PC-9 (cell line): ENCODE results near the gene CCNL1. TPM values are rescaled to one million over a fixed set of nuclear protein-coding genes. Genes with fewer than 3 reads are reported as not detected.

Experiments
- BruUV-seq: library from RNA; stranded (reverse); fragments of 400-500 nt; replicated peaks from 2 replicates; lab custom pipeline; 2021; lab: Mats Ljungman, UMichigan
- CTCF ChIA-PET: fragments of 300-600 bp; sonication (Branson Sonifier 250); formaldehyde crosslinking; loops from one replicate; lab custom pipeline; 2022; ENCODE audit warnings: antibody characterized with exemption; lab: Charles Lee
- POLR2A ChIA-PET: fragments of 300-600 bp; sonication (Branson Sonifier 250); formaldehyde crosslinking; loops from one replicate; lab custom pipeline; 2022; ENCODE audit warnings: antibody characterized with exemption; ENCODE audit not compliant: unreplicated experiment; lab: Charles Lee
- DNase-seq, 2 experiments: peaks; one replicate each; pipeline versions ENCODE4 v3.0.0 to v3.0.0-alpha.2; 2015 to 2022; ENCODE audit warnings: mixed read lengths in 1 of 2
- H2AFZ ChIP-seq: fragments of 200-600 bp; sonication (generic); 2 replicates; pipeline ENCODE4 v1.8.1; 2017; ENCODE audit warnings: antibody characterized with exemption
- H3F3A ChIP-seq: fragments of 200-600 bp; sonication (generic); 2 replicates; pipeline ENCODE4 v1.8.1; 2017; ENCODE audit warnings: antibody characterized with exemption, mild to moderate bottlenecking, low read depth; ENCODE audit not compliant: insufficient read depth
- H3K27ac ChIP-seq: fragments of 200-600 bp; sonication (generic); 2 replicates; pipeline ENCODE4 v1.6.1; 2016; ENCODE audit warnings: mixed run types
- H3K27me3 ChIP-seq: fragments of 200-600 bp; sonication (generic); 2 replicates; pipeline ENCODE4 v1.6.1; 2016; ENCODE audit warnings: low read depth, mixed run types; ENCODE audit not compliant: insufficient read depth
- H3K36me3 ChIP-seq: fragments of 200-600 bp; sonication (generic); 2 replicates; pipeline ENCODE4 v1.6.1; 2016; ENCODE audit warnings: low read depth, mixed run types
- H3K4me1 ChIP-seq: fragments of 200-600 bp; sonication (generic); replicated peaks from 2 replicates; pipeline ENCODE4 v1.6.1; 2016; ENCODE audit warnings: mixed run types; ENCODE audit not compliant: insufficient read depth
- H3K4me2 ChIP-seq: fragments of 200-600 bp; sonication (generic); 2 replicates; pipeline ENCODE4 v1.6.1; 2017; ENCODE audit warnings: mixed run types
- H3K4me3 ChIP-seq: fragments of 200-600 bp; sonication (generic); 2 replicates; pipeline ENCODE4 v1.6.1; 2016; ENCODE audit warnings: mixed run types
- H3K79me2 ChIP-seq: fragments of 200-600 bp; sonication (generic); 2 replicates; pipeline ENCODE4 v1.6.1; 2017; ENCODE audit warnings: low read depth, mixed run types
- H3K9me2 ChIP-seq: fragments of 200-600 bp; sonication (generic); 2 replicates; pipeline ENCODE4 v1.8.1; 2017; ENCODE audit warnings: mild to moderate bottlenecking; ENCODE audit not compliant: insufficient read depth
- H3K9me3 ChIP-seq: fragments of 200-600 bp; sonication (generic); 2 replicates; pipeline ENCODE4 v1.8.1; 2016; ENCODE audit warnings: low read depth; ENCODE audit not compliant: insufficient read depth
- H4K20me1 ChIP-seq: fragments of 200-600 bp; sonication (generic); 2 replicates; pipeline ENCODE4 v1.8.1; 2017; ENCODE audit not compliant: insufficient read depth
- CTCF ChIP-seq: fragments of 200-600 bp; sonication (generic); conservative IDR thresholded peaks from 2 replicates; pipeline ENCODE4 v1.6.1; 2017; ENCODE audit warnings: mixed run types, antibody characterized with exemption, mild to moderate bottlenecking, moderate library complexity
- EZH2 ChIP-seq: fragments of 200-600 bp; sonication (generic); IDR thresholded peaks from 2 replicates; pipeline ENCODE4 v1.8.0; 2017; ENCODE audit warnings: antibody characterized with exemption, low read depth
- intact Hi-C: fragments of 100-400 bp; cut with micrococcal nuclease; formaldehyde crosslinking; loops from one replicate; pipeline ENCODE4 v1.10.0; 2022; ENCODE audit not compliant: unreplicated experiment
- total RNA-seq: library from RNA; stranded (reverse); gene quantifications from 2 replicates; pipeline ENCODE4 v1.2.3, GENCODE V29; 2021

CCNL1 gene
- total RNA-seq, 1 experiment from 2014 or later: 91.3 TPM

- TF ChIP-seq CTCF (no peak), EZH2 (no peak)
- H3K27me3 ChIP-seq: no peaks in the 10 kb centered on the region
- CTCF ChIA-PET: no interaction called here
- peaks cover 95% of the 10 kb centered on the region for H3F3A ChIP-seq
- H3K4me2 ChIP-seq: no peak overlapping the region
- intact Hi-C loops: no loop called here
- H3K9me2 ChIP-seq: no peaks in the 10 kb centered on the region
- POLR2A ChIA-PET: interaction anchor here (0.6 kb wide), 1 partner anchor 9 kb away, joined by 8 read pairs; the partner anchor contains the start of gene CCNL1
- H3K9me3 ChIP-seq: no peaks in the 10 kb centered on the region
- peaks cover 22% of the 10 kb centered on the region for H3K4me1 ChIP-seq
- no peak overlapping the region for H3K4me3 ChIP-seq
- BruUV-seq: no TSS peak
- H3K36me3 ChIP-seq: peaks cover 93% of the 10 kb centered on the region
- H3K27ac ChIP-seq: no peak overlapping the region
- DNase-seq: no peak
- peaks cover 62% of the 10 kb centered on the region for H3K79me2 ChIP-seq
- peaks cover 92% of the 10 kb centered on the region for H4K20me1 ChIP-seq
- H2AFZ ChIP-seq: no peak overlapping the region
Observed at GRCh38 chr3:157151151-157151550, 8.8 kb downstream of the CCNL1 start.

DNA sequence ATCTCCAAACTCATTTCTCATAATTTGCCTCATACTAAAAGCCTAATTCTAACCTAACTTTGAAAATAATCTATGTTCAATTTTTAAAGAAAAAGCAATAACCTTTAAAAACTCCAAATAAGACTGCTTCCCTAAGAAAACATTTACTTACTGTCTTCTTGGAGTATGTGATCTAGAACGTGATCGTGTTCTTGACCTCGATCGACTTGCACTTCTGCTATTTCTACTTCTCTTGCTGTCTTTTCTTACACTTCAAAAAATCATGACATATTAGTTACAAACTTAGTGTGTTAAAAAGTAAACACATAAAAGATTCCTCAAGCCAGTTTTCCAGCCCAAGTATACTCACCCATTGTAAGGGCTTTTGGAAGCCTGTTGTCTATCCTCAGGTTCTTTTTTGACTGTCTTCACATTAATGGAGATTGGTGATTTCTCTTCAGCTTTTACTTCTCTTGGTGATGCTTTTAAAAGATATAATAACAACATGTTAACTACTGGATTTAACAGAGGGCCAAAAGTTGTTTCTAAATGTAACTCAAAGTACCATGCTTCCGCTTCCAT is 10.7 kb downstream of the CCNL1 start:
- H2AFZ ChIP-seq: no peak overlapping the region
- TF ChIP-seq EZH2 (no peak), CTCF (no peak)
- H3F3A ChIP-seq: peaks cover 95% of the 10 kb centered on the region
- intact Hi-C loops: no loop called here
- DNase-seq: no peak
- 0 out of 2 replicates have a peak, but pooled peaks cover 2% of the 10 kb centered on the region for H3K4me1 ChIP-seq
- CTCF ChIA-PET: interaction anchor here (0.6 kb wide), 1 partner anchor 639 kb away, joined by 5 read pairs; no protein-coding TSS in a partner anchor
- H4K20me1 ChIP-seq: peaks cover 73% of the 10 kb centered on the region
- POLR2A ChIA-PET: no interaction called here
- peaks cover 74% of the 10 kb centered on the region for H3K36me3 ChIP-seq
- no peak overlapping the region for H3K4me3 ChIP-seq
- H3K27ac ChIP-seq: no peak overlapping the region
- no peaks in the 10 kb centered on the region for H3K9me2 ChIP-seq
- no peak overlapping the region for H3K4me2 ChIP-seq
- peaks cover 42% of the 10 kb centered on the region for H3K79me2 ChIP-seq
- H3K9me3 ChIP-seq: no peaks in the 10 kb centered on the region
- BruUV-seq: no TSS peak
- no peaks in the 10 kb centered on the region for H3K27me3 ChIP-seq

DNA sequence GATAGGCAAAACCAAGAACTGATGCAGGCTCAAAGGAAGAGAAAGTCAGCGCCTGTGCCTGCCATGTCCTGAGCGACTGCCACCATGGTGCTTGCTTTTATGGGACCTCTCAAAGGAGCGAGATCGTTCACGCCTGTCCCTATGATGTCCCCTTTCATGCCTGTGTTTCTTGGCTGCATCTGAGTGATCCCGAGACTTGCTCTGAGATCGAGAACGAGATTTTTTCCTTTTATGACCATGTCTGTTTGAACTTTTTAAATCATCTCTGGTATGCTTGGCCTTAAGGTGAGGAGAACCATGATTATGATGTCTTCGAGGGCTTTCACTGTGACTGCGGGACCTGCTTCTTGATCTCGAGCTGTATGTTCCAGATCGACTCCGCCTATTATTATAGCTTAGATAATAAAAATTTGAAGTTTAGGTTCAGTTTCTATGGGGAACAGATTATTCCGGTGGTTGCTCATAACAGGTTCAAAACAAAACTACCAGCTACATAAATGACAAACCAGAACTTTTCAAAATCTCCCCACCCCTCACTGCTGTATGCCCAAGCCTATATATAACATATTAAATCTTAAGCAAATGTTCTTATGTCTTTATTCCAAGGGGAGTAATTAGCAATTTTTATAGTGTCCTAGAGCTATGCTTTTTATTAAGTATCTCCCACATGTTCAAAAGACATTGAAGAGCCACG is 11.6 kb downstream of the CCNL1 start:
- ChIA-PET POLR2A (no interaction called here), CTCF (no interaction called here)
- Histone ChIP-seq H3K4me3 (no peak overlapping the region), H3K79me2 (peaks cover 34% of the 10 kb centered on the region), H3K9me2 (no peaks in the 10 kb centered on the region), H3K36me3 (peaks cover 65% of the 10 kb centered on the region), H2AFZ (no peak overlapping the region), H3K4me2 (no peak overlapping the region), H3K9me3 (no peaks in the 10 kb centered on the region), H3K4me1 (no peaks in the 10 kb centered on the region), H3K27ac (no peak overlapping the region), H3F3A (peaks cover 94% of the 10 kb centered on the region), H4K20me1 (peaks cover 64% of the 10 kb centered on the region), H3K27me3 (no peaks in the 10 kb centered on the region)
- no TSS peak for BruUV-seq
- intact Hi-C loops: no loop called here
- DNase-seq: no peak
- TF ChIP-seq EZH2 (no peak), CTCF (no peak)
